Islet of Langerhans (tissue), 1 donor: ENCODE measurements around the gene ADARB2.
"Not testable (repeated sequence)": the region's sequence is repeated elsewhere in the genome, so short reads cannot be mapped to it uniquely, and the experiment has no call there.

ENCODE experiments used
- FAIRE-seq: peaks from one replicate; lab custom pipeline; 2011; peaks lifted over from hg19 to GRCh38; lab: Jason Lieb, UNC

Gene ADARB2

DNA sequence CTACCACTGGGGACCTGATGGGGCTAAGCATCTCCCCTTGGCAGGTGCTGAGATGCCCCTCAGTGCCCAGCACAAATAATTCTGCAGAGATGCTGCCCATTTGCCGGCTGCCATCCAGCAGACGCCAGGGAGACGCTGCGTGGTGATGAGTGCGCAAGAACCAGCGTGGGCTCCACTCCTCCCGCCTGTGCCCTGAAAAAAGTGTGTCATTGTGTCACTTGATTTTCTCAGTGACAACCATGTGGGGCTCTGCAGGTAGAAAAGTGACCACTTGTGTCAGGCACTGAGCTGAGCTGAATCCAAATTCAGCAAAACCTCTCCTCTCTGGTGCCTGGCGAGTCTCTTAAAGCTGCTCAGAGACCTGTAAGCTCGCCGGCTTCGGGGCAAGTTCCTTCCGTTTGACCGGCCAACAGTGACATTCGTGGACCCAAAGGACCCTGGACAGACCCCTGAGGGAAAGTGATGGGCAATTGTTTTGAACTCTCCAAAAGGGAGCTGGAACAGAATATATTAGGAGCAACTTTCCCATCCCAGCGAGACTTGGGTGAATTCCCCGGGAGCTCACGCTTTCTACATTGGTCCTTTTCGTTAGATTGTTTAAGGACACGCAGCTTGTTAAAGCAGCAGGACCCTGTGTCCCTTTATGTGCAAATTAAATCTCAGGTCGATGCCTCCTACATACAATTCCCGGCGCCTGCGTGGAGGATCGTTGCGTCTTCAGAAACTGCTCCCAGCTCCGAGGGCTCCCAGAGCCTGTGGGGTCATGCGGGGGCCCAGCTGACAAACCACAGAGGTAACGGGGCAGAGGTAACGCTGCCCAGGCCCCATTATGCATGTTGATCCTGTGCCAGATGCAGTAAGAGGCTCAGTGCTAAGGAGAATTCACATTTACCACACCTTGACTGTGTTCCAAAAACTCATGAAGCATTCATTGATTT, 332.7 kb downstream of the ADARB2 start:
- no peak for FAIRE-seq

DNA sequence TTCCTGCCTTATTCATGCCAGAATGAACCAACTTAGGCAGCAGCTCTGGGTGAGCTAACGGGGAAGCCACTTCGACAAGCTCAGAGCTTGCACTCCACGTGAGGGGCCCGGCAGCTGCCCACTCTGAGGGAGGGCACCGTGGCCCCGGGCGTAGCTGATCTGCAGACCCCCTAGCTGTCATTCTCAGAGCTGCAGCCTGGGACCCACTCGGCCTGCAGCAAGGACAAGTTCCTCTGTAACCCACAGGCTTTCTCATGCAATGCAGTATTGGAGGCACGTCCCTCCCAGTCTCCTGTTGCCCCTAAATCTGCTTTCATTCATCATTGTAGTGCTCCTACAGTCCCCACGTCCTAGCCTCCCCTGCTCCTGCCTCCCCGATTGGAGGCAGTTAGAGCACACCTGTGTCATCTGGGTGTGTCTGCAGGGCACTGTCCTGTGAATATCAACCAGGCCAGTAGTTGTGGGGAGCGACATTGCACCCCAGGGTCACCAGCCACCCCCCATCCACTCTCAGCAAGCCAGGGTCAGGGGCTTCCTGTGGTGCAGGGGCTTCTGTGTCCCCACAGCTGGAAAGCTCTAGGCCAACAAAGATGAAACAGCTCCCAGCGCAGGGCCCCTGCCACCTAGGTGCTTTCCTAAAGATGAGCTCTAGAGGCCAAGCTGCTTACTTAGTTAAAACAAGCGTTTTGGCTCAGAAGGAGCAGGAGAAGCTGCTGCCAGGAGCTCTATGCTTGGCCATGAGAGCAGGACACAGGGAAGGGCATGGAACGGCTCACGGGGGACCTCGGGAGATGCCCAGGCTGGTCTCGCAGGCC, 333.6 kb downstream of the ADARB2 start:
- no peak for FAIRE-seq

DNA sequence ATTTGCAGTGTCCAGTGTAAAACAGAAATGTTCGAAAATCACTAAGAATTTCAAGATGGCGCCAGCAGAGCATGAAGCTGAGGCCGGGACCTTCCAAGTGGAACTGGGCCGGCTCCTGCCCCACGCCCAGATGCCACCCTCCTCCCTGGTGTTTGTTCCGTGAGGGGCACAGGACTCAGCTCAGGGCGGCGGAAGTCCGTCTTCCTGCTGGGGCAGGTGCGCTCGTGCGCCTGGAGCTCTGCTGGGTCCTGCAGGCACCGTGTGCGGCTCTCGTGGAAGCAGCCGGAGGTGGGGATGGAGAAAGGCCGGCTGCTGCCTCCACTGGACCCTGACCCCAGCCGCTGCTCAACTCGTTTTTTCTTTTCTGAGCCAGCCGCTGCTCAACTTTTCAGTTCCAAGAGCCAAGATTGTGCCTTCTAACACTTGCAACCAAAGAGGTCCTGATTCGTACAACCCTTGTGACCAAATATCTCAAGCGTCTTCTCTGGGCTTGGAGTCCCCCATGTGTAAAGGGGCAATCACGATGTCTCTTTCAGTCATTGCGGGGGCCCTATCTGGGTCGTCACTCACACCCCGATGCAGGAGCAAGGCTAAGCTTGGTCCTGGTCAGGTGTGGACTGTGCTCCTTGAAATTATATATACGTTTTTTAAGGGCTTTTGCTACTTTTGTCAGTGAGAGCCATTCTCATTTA, 334.4 kb downstream of the ADARB2 start:
- no peak for FAIRE-seq

DNA sequence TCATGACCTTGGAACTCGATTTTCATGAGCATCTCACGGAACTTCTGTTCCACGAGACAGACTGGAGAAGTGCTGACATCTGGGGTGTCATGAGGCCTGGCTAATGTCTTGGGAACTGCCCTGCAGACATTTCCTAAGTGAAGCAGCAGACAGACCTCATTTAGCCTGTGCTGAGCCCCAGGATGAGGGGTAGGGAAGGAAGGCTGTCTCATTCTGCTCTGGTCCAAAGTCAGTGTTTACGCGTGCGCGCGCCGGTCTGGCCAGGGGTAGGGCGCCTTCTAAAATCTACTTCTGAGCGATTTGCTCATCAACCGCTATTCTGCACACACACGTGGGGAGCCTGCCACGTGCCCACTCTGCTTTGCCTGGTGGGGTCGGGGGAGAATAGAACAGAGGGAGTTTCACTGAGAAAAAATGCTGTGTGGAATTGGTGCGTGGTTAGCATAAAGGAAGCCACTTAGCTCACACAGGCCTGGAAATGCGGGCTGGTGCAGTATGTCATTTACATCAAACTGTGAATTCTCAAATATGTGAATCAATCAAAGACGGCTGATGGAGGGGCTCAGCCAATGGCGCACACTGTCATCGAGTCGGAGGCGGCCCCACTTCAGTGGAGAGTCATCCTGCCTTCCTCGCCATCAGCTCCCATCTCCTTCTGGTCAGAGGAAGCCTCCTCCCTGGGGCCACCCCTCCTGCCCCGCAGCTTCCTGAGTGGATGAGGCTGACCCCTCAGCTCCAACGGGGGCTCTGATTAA, 335.1 kb downstream of the ADARB2 start:
- no peak for FAIRE-seq

DNA sequence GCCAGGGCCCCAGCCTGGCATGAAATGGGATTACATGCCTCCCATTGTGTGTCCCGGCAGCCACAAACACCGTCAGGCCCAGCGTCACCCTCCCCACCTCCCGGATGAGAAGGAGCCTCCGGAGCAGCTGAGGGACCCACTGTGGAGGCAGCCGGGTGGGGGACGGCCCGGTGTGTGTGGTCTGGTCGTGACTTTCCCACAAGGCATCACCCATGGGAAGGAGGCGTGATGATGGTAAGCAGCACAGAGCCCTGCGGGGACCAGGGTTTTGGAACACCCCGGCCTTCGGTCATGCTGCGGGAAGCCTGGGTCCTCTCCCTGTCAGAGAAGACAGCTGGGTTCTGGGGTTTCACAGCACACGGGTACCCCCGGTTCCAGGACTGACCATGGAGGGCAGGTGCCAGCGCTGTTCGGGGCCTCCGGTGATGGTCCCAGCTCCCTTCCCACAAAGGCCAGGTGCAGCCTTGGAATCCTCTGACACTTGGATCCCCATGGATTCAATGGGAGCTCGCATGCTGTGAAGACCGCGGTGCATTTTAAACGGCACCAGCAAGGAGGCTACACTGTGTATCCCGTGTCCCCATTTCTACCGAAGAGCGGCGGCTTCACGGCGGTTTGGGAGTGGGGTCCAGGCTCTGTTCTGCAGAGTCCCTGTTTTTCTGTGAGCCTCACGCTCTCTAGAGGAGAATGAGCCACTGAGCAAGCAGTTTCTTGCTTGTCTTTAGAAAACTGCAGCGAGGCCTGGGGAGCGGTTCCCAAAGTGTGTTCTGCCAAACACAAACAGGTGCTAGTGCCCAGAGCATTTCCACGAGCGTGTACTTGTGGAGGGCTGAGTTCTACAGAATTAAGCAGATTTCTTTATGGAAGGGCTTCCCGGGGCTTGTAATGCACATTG, 336.0 kb downstream of the ADARB2 start:
- FAIRE-seq: no peak

DNA sequence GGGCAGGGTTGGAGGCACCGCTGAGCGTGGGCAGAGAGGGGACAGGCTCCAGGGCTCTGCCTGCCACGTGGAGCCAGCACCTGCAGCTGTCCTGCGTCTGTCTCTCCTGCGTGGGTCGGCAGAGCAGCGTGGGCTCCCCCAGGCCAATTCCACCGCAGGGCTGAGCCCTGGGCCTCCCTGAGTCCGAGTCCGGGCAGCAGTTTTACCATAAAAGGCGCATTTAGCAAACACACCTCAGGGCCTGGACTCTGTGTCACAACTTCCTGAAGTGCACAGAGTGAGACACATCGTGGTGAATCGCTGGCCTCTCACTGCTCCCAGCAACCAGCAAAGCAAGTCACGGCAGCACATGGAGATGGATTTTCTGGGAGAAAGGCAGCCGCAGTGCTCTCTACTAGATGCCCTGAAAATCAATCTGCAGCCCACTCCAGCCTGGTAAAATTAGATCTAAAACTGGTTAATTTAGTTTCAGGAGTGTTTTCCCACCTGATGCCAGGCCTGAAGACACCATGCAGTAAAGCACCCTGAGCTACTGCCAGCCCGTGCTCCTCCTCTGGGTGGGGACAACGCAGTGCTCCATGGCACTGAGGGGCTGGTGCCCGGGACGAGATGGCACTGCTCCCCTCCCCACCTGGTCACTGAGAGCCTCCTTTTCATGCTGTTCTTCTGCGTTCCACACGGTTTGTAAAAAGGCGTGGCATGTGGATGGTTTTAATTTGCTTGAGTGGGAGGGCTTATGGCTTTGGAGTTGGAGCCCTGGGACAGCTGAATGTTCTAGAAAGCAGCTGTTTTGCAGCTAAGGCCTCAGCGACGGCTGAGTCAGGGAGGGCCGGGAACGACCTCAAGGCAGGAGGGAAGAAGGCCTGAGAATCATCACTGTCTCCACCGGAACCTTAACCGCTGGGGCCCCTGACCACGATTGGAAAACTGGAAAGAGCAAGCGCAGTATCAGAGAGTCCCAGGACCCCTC, 336.9 kb downstream of the ADARB2 start:
- FAIRE-seq: no peak

DNA sequence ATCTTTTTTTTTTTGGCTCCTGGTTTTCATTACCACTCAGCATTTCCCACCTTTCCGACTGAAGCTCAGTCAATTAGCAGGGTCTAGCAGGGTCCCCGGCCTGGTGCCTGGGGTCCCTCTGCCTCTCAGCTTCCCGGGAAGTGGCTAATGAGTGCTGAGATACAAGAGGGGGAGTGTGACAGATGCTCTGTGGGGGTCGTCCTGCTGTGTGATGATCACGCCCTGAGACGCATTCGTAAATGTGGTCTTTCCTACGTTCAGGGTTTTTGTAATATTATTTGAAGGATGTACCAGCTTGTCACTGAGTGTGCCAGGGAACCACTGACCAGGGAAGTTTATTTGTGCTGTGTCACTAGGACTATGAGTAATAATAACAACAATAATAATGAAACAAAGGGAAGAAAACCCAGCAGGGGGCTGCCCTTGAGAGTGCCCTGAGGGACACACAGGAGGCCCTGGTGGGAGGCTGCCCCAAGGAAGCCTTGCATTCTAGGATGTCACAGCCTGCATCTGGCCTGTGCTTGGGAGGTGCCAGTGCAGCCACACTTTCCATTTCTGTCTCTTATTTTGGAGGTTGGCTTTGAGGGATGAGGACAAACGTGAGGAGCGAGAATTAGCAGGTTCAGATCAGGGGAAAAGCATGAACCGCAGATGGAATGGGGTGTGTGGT, 337.8 kb downstream of the ADARB2 start:
- no peak for FAIRE-seq

DNA sequence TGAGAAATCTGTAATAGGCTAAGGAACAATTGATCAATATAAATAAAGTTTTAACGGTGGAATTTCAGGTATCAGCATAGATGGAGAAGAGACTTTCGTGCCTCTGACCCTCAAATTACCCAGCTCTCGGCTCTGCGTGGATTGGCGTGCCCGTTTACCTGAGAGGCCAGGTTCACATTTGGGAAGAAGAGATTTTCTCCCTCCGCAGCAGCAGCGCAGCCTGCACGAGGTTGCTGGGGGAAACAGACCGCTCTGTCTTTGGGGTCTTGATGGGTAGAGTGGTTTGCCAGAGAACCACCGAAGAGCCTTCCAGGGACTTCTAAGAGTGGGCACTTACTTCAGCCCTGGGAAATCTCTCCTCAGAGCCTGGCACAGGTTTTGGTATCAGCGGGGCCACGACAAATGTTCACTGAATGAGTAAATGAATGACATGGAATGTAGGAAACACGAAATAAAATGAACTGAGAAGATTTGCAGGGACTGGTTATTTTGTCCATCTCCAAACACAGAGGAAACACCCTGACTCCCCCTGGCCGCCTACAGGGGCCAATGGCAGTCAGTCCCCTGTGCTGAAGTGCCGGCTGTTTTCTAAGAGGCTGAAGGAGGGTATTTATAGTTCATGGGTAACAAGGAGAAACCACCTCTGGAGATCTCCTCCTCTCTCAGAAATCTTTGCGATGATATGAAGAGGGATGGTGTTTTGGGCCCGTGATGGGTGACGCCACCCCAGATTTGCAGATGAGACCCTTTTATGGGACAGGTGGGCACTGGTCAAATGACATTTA, 338.5 kb downstream of the ADARB2 start:
- FAIRE-seq: no peak

DNA sequence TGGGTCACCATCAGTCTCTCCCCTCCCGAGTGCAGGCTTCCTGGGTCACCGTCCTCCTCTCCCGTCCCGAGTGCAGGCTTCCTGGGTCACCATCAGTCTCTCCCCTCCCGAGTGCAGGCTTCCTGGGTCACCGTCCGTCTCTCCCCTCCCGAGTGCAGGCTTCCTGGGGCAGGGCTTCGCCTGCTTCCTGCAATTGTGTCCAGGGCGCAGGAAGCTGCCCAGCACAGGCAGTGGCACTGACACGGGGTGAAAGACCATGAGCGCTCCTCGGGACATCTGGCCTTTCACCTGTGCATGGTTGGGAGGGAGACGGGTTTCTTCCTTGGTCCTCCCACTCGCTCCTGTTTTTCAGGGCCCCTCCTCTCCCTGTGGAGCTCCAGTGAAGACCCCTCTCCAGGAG, 339.2 kb downstream of the ADARB2 start:
- FAIRE-seq: not testable (repeated sequence)

DNA sequence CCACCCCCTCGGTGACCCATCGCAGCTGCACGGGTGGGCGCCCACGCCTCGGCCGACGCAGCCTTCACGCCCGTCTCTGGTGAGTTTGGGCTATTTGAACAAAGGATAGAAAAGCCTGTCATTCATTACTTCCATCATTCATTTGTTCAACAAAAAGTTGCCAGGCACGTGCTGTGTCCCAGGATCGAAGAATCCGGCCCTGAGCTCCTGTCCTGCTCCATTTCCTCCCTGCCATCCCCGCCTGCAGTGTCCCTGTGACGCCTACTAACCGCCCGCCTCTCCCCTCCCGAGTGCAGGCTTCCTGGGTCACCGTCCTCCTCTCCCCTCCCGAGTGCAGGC, 341.1 kb downstream of the ADARB2 start:
- FAIRE-seq: no peak

DNA sequence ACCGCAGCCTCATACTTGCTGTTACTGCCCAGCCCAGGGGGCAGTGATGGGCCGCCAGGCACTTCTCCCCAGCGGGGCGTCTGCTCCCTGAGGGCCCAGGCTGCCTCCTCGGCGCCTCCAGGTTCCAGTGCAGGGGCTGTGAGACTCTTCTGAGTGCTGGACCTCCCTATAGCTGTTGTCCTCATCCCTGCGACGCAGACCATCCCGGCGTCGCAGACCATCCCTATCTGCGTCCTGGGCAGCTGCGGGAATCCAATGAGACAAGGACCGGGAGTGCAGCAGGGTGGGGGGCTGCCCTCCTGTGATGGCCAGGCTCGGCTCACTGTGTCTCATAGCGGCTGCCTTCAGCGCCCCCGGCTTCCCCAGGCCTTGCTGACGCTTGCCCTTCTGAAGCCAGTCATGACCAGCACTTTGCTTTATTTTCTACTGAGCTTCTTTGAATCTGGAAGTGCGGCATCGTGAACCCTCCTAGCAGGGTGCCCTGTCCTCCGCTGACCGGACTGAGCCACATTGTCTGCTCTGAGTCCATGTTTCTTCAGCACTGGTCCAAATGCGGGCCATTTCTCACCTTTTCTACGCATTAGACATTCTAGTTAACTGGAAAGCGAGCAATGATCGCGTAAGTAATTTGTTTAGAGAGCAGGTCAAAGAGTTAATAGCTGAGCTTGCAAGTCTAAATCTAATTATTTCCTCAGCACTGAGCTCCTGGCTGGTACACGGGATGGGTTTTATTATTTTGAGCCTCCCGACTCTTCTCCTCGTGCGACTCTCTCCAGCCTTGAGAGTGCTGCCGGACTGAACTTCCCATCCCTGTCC, 341.6 kb downstream of the ADARB2 start:
- FAIRE-seq: no peak

DNA sequence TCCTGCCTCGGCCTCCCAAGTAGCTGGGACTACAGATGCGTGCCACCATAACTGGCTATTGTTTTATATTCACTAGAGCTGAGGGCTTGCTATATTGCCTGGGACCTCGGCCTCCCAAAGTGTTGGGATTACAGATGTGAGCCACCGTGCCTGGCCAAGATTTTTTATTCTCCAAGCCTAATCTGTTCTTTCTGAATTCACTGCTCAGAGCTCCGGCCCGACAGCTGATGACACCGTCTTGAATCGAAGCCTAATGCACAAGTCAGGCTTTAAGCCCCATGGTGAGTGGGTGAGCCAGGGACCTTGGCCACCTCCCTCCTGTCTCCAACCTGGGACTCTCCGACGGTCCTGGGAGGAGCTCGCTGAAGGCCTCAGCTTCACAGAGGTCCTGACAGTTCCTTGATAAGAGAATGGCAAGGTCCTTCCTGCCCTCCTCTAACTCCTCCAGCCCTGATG, 342.3 kb downstream of the ADARB2 start:
- no peak for FAIRE-seq

DNA sequence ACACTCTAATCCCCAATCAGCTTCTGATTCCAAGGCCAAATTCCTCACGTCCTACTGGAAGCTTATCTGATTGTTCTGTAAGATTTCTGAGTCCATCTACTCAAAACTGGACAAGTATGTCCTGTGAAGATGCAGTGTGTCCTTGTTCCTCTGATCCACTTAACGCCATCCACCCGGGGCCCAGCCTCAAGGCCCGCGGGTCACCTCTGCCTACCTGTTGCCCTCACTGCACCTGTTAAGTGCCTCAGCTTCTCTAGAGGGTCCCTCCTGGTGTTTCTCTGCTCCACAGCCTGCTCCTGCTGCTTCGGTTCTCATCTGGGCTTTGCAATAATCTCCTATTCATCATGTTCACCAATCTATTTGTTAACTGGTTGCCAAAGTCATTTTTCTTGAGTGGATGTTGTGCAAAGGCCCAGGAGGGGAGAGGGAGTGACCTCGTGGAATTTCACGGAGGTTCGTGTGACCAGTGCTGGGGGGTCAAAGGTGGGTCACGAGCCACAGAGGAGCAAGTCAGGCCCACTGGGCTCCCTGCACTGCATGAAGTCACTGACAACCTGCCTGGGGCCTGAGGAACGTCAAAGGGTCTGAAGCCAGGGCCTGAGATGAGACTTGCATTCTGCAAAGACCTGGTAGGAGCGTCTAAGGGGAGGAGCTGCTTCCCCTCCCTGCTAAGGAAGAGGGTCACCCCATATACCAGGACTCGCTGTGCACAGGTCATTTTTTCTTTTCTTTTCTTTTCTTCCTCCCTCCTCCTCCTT, 343.0 kb downstream of the ADARB2 start:
- FAIRE-seq: no peak

DNA sequence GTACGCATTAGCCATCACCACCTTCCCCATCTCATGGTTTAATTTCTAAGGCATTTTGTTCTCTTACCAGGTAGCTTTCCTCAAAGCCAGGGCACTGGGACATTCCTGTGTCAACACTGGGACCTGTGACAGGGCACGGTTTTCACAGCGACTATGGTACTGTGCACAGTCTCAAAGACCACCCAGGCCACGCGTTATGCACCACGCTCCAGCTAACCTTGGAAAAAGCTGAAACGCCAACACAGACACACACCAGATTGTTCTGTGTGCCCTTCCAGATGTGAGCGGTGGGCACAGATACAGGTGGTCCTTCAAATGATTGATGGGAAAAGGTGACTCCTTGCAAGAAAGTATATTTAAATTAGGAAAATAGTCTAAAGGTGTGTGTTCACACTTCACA, 343.8 kb downstream of the ADARB2 start:
- FAIRE-seq: no peak

DNA sequence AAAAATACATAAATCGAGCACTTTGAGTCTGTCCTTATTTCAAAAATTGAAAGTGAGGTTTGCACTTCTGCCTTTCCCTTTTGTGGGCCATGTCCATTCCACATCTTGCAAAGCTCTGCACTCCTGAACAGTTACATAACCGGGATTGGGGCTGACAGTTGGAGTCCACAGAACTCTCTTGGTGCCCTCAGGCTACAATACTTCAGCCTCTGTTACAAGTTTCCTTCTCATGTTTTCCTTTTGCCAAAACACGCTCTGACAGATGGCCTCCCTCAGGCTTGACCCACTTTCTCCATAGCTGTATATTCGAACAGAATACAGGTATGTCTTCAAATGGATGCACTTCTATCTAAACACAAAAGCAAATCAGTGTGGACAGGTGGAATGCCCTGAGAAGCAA, 345.2 kb downstream of the ADARB2 start:
- FAIRE-seq: no peak

DNA sequence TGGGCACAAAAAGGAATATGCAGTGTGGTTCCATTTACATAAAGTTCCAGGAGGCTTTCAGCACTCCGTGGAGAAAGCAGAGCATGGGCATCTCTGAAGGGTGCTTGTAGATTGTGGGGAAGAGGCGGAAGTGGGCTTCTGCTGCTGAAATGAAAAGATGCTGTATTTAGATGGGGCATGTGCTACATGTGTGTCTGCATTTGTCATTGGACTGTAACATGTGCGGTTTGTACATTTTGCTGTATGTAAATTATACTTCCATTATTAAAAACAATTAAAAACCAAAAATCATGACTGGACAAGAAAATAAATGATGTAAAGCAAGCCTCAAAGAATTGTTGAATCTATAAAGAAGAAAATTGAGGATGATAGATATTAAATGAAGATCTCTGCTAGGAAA, 347.1 kb downstream of the ADARB2 start:
- no peak for FAIRE-seq

DNA sequence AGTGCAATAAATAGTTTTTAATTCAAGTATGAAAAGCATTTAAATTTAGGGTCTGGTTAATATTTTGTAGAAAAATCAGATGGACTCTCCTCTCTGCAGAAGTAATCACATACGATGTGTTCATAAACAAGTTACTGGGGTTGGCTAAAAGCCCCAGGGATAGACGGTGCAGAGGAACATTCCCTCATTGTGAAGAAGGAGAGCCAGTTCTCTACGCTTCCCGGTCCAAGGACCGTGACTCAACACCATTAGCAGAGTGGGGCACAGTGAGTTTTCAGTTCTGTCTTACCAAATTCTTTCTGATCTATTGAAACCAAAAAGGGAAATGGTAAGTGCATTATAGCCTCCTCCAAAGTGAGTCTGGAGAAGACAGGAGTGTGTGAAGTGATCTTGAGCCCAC, 353.3 kb downstream of the ADARB2 start:
- FAIRE-seq: no peak
